ENCODE data around the gene ANXA8. TPM values are rescaled to one million over a fixed set of nuclear protein-coding genes. Genes with fewer than 3 reads are reported as not detected.
A peak's percentile ranks its signal among the peaks of the same experiment; 100 is the strongest.
"Not testable (repeated sequence)": the region's sequence is repeated elsewhere in the genome, so short reads cannot be mapped to it uniquely, and the experiment has no call there.

The ANXA8 gene
- total RNA-seq = not detected in 2 replicates
- not detected in 2 replicates for polyA plus RNA-seq
- not detected in 2 replicates for polyA plus RNA-seq (2011; cell fraction: cytosol; rRNA removed)
- 0.13 TPM in 1 of 2 replicates, not detected in the other for polyA plus RNA-seq (2011; cell fraction: nucleus; rRNA removed)
- not detected in 2 replicates for polyA plus RNA-seq (2012)
- polyA minus RNA-seq = not detected in 2 replicates
- 14.8 TPM for polyA minus RNA-seq (2011; cell fraction: cytosol; rRNA and poly(A)+ RNA removed)
- polyA minus RNA-seq (2011; cell fraction: nucleus; rRNA and poly(A)+ RNA removed) = 0.19 TPM in 1 of 2 replicates, not detected in the other
- percentile 7 among the genes with signal in this experiment for Bru-seq, nascent RNA
- BruChase-seq, experiment 1, labeled RNA remaining after a 6-hour chase = percentile 7 among the genes with signal in this experiment
- percentile 7 among the genes with signal in this experiment for BruChase-seq, experiment 2, labeled RNA remaining after a 2-hour chase
- long read RNA-seq = 0 reads

GRCh38 chr10:47483923-47484322 is at the start of gene ANXA8:
Gene ANXA8 (minus strand): TSS chr10:47484115. CDS start chr10:47483933, 182 bp downstream.
- POLR2A ChIA-PET; dilution Hi-C loops (cut with MboI; ENCODE audit: extremely low pct_ligation_motif_present, low sequenced_read_pairs); intact Hi-C loops (cut with micrococcal nuclease); H3K36me3 ChIP-seq (ENCODE audit: control insufficient read depth in 2 of 2, extremely low read depth in 1 of 2, insufficient read depth in 2 of 2, low read length in 2 of 2); BruUV-seq (replicated peaks); CTCF ChIA-PET; H3K4me3 ChIP-seq (replicated peaks in 1 of 3; ENCODE audit: insufficient read depth in 1 of 3, low read depth in 1 of 3, low read length in 3 of 3); H3K9ac ChIP-seq (replicated peaks; ENCODE audit: extremely low read depth, insufficient read depth, low read length); DNase-seq (ENCODE audit: low read depth, low spot score); H3K4me2 ChIP-seq (ENCODE audit: insufficient read depth, low read length); H4K20me1 ChIP-seq (replicated peaks; ENCODE audit: control insufficient read depth, extremely low read depth, insufficient read depth, low read length); H2AFZ ChIP-seq (ENCODE audit: low read depth, low read length); H3K27ac ChIP-seq (ENCODE audit: insufficient read depth, low read depth, low read length); H3K4me1 ChIP-seq (ENCODE audit: control insufficient read depth, extremely low read depth, insufficient read depth, low read length); H3K27me3 ChIP-seq (ENCODE audit: control insufficient read depth in 2 of 2, insufficient read depth in 2 of 2, low read length in 2 of 2); H3K9me1 ChIP-seq (replicated peaks; ENCODE audit: control insufficient read depth, extremely low read depth, insufficient read depth, low read length); FAIRE-seq; H3K9me3 ChIP-seq (replicated peaks; ENCODE audit: control insufficient read depth, insufficient read depth, low read length); H3K79me2 ChIP-seq (ENCODE audit: control insufficient read depth, insufficient read depth, low read length): not testable (repeated sequence)

- intact Hi-C loops (cut with micrococcal nuclease); H3K27ac ChIP-seq (ENCODE audit: insufficient read depth, low read depth, low read length); H3K9me1 ChIP-seq (replicated peaks; ENCODE audit: control insufficient read depth, extremely low read depth, insufficient read depth, low read length); H3K9me3 ChIP-seq (replicated peaks; ENCODE audit: control insufficient read depth, insufficient read depth, low read length); BruUV-seq (replicated peaks); FAIRE-seq; H3K27me3 ChIP-seq (ENCODE audit: control insufficient read depth in 2 of 2, insufficient read depth in 2 of 2, low read length in 2 of 2); H3K36me3 ChIP-seq (ENCODE audit: control insufficient read depth in 2 of 2, extremely low read depth in 1 of 2, insufficient read depth in 2 of 2, low read length in 2 of 2); H2AFZ ChIP-seq (ENCODE audit: low read depth, low read length); H4K20me1 ChIP-seq (replicated peaks; ENCODE audit: control insufficient read depth, extremely low read depth, insufficient read depth, low read length); POLR2A ChIA-PET; H3K79me2 ChIP-seq (ENCODE audit: control insufficient read depth, insufficient read depth, low read length); H3K4me2 ChIP-seq (ENCODE audit: insufficient read depth, low read length); H3K9ac ChIP-seq (replicated peaks; ENCODE audit: extremely low read depth, insufficient read depth, low read length); CTCF ChIA-PET; H3K4me3 ChIP-seq (replicated peaks in 1 of 3; ENCODE audit: insufficient read depth in 1 of 3, low read depth in 1 of 3, low read length in 3 of 3); DNase-seq (ENCODE audit: low read depth, low spot score); dilution Hi-C loops (cut with MboI; ENCODE audit: extremely low pct_ligation_motif_present, low sequenced_read_pairs); H3K4me1 ChIP-seq (ENCODE audit: control insufficient read depth, extremely low read depth, insufficient read depth, low read length): not testable (repeated sequence)
Measured at GRCh38 chr10:47523475-47523874, 39.6 kb upstream of the ANXA8 start, which contains the start of gene AGAP9. Gene AGAP9 (minus strand): TSS chr10:47523638. CDS start chr10:47523526, 112 bp downstream.

GRCh38 chr10:47502313-47502712 is 18.4 kb upstream of the ANXA8 start:
- H3K9me3 ChIP-seq (replicated peaks; ENCODE audit: control insufficient read depth, insufficient read depth, low read length); H3K4me2 ChIP-seq (ENCODE audit: insufficient read depth, low read length); dilution Hi-C loops (cut with MboI; ENCODE audit: extremely low pct_ligation_motif_present, low sequenced_read_pairs); FAIRE-seq; POLR2A ChIA-PET; H2AFZ ChIP-seq (ENCODE audit: low read depth, low read length); CTCF ChIA-PET; H3K9ac ChIP-seq (replicated peaks; ENCODE audit: extremely low read depth, insufficient read depth, low read length); intact Hi-C loops (cut with micrococcal nuclease); H3K4me3 ChIP-seq (replicated peaks in 1 of 3; ENCODE audit: insufficient read depth in 1 of 3, low read depth in 1 of 3, low read length in 3 of 3); H3K36me3 ChIP-seq (ENCODE audit: control insufficient read depth in 2 of 2, extremely low read depth in 1 of 2, insufficient read depth in 2 of 2, low read length in 2 of 2); H4K20me1 ChIP-seq (replicated peaks; ENCODE audit: control insufficient read depth, extremely low read depth, insufficient read depth, low read length); H3K4me1 ChIP-seq (ENCODE audit: control insufficient read depth, extremely low read depth, insufficient read depth, low read length); BruUV-seq (replicated peaks); H3K79me2 ChIP-seq (ENCODE audit: control insufficient read depth, insufficient read depth, low read length); H3K9me1 ChIP-seq (replicated peaks; ENCODE audit: control insufficient read depth, extremely low read depth, insufficient read depth, low read length); DNase-seq (ENCODE audit: low read depth, low spot score); H3K27me3 ChIP-seq (ENCODE audit: control insufficient read depth in 2 of 2, insufficient read depth in 2 of 2, low read length in 2 of 2); H3K27ac ChIP-seq (ENCODE audit: insufficient read depth, low read depth, low read length): not testable (repeated sequence)

- H3K9ac ChIP-seq (replicated peaks; ENCODE audit: extremely low read depth, insufficient read depth, low read length); FAIRE-seq; H3K9me1 ChIP-seq (replicated peaks; ENCODE audit: control insufficient read depth, extremely low read depth, insufficient read depth, low read length); dilution Hi-C loops (cut with MboI; ENCODE audit: extremely low pct_ligation_motif_present, low sequenced_read_pairs); H3K27me3 ChIP-seq (ENCODE audit: control insufficient read depth in 2 of 2, insufficient read depth in 2 of 2, low read length in 2 of 2); intact Hi-C loops (cut with micrococcal nuclease); BruUV-seq (replicated peaks); H3K36me3 ChIP-seq (ENCODE audit: control insufficient read depth in 2 of 2, extremely low read depth in 1 of 2, insufficient read depth in 2 of 2, low read length in 2 of 2); DNase-seq (ENCODE audit: low read depth, low spot score); H3K4me1 ChIP-seq (ENCODE audit: control insufficient read depth, extremely low read depth, insufficient read depth, low read length); POLR2A ChIA-PET; H4K20me1 ChIP-seq (replicated peaks; ENCODE audit: control insufficient read depth, extremely low read depth, insufficient read depth, low read length); H3K79me2 ChIP-seq (ENCODE audit: control insufficient read depth, insufficient read depth, low read length); H3K27ac ChIP-seq (ENCODE audit: insufficient read depth, low read depth, low read length); H3K4me2 ChIP-seq (ENCODE audit: insufficient read depth, low read length); H3K4me3 ChIP-seq (replicated peaks in 1 of 3; ENCODE audit: insufficient read depth in 1 of 3, low read depth in 1 of 3, low read length in 3 of 3); CTCF ChIA-PET; H3K9me3 ChIP-seq (replicated peaks; ENCODE audit: control insufficient read depth, insufficient read depth, low read length); H2AFZ ChIP-seq (ENCODE audit: low read depth, low read length): not testable (repeated sequence)
Measured at GRCh38 chr10:47494226-47494625, 10.3 kb upstream of the ANXA8 start.

Data from endothelial cell of umbilical vein (primary cell).